HepG2 (cell line): ENCODE data around the gene ALG9.

Source experiments
- ISX ChIP-seq: sonication (generic); formaldehyde crosslinking; conservative IDR thresholded peaks from 2 replicates; pipeline ENCODE4 v1.5.0; 2020; ENCODE audit warnings: missing genetic modification reagents
- MEF2D ChIP-seq: sonication (generic); formaldehyde crosslinking; IDR thresholded peaks from 2 replicates; pipeline ENCODE4 v1.5.1; 2020; ENCODE audit warnings: mild to moderate bottlenecking, missing genetic modification reagents
- NFRKB ChIP-seq: fragments of 450-650 bp; IDR thresholded peaks from 2 replicates; pipeline ENCODE4 v1.6.1; 2017

- TF ChIP-seq ISX (CRISPR knock-in tag) (no peak), NFRKB (no peak), MEF2D (CRISPR knock-in tag) (no peak)
These were observed 45.4 kb upstream of the ALG9 start for GRCh38 chr11:111916768-111917167.
